HG03439 (cell line): ENCODE results near the gene TOX2.

Experiments used
- ATAC-seq: cut with Tn5 transposase; IDR thresholded peaks from one replicate; pipeline ENCODE4 v1.9.1; 2021; ENCODE audit warnings: mild to moderate bottlenecking, moderate library complexity; ENCODE audit not compliant: unreplicated experiment

TOX2 gene

DNA sequence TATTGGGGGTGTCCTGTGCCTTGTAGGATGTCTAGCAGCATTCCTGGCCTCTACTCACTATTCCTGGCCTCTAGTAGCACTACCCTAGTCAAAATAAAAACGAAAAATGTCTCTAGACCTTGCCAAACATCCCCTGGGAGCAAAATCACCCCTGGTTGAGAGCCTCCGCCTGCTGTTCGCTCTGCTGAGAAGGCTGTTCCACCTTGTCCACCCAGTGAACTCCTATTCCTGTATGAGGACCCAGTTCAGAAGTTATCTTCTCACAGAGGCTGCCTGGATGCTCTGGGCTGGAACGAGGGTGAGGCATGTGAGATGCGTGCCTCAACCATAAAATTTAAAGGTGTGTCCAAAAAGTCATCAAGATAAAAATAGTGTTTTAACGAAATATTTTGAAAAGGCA, 101.9 kb downstream of the TOX2 start:
- no peak for ATAC-seq

GRCh38 chr20:44017211-44017610, 102.6 kb downstream of the TOX2 start:
- no peak for ATAC-seq

GRCh38 chr20:44017905-44018258, 103.2 kb downstream of the TOX2 start:
- ATAC-seq = no peak

GRCh38 chr20:44018259-44018941, 103.7 kb downstream of the TOX2 start:
- no peak for ATAC-seq

GRCh38 chr20:44018942-44019637, 104.4 kb downstream of the TOX2 start:
- ATAC-seq = no peak

GRCh38 chr20:44019638-44020335, 105.1 kb downstream of the TOX2 start:
- no peak for ATAC-seq

DNA sequence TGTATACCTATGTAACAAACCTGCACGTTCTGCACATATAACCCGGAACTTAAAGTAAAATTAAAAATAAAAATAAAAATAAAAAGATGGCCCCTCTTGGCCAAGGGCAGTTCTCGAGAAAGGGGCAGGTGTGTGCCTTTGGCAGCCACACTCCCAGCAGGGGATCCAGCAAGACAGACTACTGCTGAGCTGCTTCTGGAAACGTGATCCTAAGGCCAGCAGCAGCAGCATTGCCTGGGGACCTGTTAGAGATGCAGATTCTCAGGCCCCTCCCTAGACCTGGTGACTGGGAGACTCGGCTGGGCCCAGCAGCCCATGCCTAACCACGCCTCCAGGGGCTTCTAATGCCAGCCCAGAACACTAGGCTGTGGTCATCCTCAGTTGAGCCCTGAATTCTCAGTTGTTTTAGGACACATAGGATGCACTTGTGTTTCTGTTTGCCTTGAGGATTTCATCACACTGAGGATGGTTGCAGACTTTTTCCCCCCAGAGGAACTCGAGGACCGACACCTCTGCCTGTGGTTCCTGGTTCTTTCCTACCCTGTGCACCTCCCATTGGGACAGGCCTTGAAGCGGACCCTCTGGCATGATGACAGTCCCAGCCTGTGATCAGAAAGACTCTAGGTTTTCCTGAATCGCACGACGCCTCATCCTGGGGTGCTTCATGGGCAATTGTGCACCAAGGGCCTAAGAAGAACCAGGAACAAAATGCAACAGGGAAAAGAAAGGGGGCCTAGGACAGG, 105.9 kb downstream of the TOX2 start:
- ATAC-seq = no peak

GRCh38 chr20:44021186-44021585, 106.5 kb downstream of the TOX2 start:
- no peak for ATAC-seq

- no peak for ATAC-seq
Observed at GRCh38 chr20:44021900-44022299, 107.2 kb downstream of the TOX2 start.

- no peak for ATAC-seq
Observed at GRCh38 chr20:44022464-44022863, 107.8 kb downstream of the TOX2 start.

DNA sequence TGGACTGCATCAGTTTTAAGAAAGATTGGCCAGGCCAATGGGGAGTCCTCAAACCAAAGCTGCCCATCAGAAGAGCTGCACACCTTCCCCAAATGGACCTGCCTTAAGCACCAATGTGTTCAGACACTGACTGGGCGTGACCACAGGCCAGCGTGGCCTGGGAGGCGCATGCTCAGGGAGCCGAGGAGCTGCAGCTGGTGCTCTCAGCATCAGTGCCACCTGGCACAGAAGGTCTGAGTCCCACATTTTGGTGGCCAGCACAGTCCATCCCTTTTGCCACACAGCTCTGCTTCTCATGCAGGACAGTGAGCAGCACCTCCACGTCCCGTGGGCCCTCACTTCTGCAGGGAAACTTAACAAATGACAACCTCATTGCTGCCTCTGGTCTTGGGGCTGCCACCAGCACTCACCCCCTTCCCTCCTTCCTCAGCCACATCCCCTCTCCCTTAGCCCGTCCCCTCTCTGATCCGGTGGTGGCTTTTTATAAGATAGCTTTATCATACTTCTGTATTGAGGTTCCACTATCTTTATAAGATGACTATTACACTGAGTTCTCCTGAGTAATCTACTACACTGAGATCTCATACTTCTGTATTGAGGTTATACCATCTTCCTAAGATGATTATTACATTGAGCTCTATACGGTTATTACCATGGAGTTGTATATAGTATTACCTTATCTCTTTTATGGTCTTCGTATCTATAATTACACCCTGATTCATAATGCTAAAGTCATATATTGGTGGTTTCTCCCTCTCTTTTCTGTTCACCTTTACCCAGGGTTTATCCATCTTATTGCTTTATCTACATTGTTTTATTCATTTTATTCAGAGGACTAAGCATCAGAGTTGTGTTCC, 109.1 kb downstream of the TOX2 start:
- ATAC-seq = no peak

DNA sequence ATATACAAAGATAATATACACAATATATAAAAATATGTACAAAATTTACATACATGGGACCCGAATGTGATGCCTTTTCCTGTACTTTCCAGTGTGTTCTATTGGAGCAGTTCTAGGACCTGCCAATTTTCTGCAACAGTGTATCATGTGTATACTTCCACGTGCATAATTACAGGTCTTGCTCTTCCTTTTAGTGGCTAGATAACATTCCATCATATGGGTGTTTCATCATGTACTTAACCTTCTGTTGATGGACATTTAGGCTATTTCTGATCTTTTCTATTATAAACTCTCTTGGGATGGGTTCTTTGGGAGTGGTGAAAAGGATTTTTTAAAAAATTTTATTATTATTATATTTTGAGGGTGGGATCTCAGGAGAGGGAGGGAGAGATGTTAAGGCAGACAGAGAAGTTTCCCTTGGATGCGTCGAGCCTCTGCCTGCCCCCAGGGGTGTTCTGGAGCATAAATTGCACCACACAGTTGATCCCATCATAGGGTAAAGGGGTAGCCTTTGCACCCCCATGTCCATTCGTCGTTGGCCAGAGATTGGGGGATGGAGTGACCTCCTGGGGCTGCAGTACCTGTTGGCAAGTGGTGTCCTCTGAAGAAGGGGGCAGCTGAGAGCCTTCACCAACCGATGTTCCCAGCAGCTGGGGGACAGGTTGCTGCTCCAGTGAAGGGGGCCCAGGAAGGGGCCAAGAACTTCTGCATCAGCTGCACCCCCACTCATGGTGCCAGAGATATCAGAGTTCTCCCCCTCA, 110.3 kb downstream of the TOX2 start:
- no peak for ATAC-seq

- ATAC-seq = no peak
Observed at GRCh38 chr20:44025756-44026155, 111.1 kb downstream of the TOX2 start.

- no peak for ATAC-seq
Observed at GRCh38 chr20:44026647-44027342, 112.1 kb downstream of the TOX2 start.

DNA sequence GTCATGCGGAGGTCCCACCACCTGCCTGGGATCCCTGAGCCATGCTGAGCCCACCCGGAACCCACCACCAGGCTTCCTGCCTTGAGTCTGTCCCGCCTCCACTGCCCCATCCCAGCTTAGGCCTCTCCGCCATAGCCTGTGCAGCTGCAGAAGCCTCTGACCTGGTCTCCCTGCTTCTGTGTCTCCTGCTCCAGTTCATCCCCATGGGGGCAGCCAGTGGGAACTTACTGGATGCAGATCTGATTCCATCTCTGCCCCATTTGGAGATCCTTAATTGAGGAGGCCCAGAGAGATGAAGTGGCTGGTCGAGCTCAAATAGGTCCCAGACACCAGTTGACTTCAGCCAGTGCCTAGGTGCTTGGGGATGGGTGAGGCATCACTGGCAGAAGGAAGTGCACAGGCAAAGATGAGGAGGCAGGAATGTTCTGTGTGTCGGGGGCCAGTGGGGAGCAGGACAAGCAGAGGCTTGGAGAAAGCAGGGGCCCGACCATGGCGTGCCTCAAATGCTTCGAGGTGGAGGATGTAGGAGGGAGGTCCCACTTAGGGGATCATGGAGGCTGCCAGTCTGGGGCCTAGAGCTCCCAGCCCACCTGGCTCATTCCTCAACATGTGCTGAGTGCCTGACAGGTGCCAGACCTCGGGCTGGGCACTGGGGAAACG, 112.8 kb downstream of the TOX2 start:
- ATAC-seq = no peak

DNA sequence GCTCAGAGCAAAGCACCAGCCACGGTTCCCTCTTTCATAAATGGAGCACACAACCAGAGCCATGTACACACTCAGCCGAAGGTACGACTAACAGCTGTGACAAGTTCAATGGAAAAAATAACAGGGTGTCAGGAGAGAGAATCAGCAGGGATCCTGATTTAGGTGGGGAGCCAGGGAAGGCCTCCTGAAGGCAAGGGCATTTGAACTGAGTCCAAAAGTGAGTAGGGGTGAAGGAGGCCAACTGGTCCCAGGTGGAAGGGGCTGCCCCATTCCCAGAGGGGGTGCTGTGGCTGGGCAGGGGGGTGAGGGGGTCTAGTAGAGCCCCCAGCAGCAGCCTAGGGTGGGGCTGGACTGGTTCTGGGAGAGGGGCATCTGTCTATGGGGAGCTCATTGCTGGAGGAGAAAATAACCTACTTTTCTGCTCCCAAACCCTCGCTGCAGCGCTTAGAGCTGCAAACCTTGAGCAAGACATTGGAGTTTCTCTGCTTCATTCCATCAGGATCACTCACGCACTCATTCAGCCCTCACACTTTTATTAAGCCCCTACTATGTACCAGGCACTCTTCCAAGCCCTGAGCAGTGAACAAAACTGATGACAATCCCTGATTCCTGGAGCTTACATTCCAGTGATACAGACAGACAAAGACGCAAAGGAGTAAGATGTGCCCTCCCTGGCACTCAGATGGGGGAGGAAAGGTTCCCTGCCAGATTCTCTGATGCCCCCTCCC, 113.5 kb downstream of the TOX2 start:
- no peak for ATAC-seq

DNA sequence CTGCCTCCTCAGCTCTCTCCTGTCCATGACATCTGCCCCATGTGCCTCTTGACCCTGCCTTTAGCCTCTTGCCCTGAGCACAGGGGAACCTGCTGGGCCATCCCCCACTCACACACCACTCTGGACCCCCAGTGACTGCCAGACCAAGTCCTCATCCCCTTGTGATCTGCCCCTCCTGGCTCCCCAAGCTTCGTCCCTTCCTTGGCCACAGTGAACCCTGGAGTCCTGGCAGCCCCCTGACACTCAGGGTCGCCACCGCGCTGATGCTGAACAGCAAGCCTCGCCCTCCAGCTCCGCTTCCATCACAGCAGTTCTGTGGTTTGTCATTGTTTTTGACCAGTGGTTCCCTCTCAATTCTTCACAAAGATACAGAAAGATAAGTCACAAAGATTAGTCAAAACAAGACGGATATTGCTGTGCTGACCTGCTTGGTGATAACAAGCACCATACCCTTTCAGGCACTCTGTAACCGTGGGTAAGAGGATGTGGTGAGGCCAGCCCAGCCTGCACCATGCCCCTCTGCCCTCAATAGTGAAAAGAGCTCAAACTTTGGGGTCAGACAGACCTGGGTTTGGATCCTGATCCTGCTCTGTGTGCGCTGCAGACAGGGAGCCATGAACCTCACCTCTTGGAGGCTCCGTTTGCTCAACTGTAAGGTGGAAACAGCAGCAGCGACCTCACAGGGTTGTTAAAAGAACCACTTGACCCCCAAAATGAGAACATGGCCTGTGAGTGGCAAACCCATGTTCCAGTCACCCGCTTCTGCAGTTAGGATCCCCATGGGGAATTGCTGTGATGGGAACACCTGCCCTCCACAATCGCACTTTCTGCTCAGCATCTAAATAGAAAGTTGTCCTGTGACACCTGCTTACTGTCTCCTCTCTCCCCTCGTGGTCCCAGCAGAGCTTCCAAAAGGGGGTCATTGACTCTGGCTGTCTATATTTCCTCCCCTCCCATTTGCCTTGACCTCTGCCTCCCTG, 114.5 kb downstream of the TOX2 start:
- ATAC-seq = peak; percentile 48
